GM10248 (cell line): ENCODE measurements around the gene ZSWIM7.
A peak's percentile ranks its signal among the peaks of the same experiment; 100 is the strongest.

Experiments
- CTCF ChIA-PET: fragments of 300-600 bp; sonication (Branson Sonifier 250); formaldehyde crosslinking; extraction: SDS; loops from one replicate; lab custom pipeline; 2021; ENCODE audit warnings: antibody characterized with exemption; lab: Yijun Ruan, JAX
- POLR2A ChIA-PET: fragments of 350-650 bp; sonication (Branson Sonifier 250); formaldehyde crosslinking; extraction: SDS; loops from one replicate; lab custom pipeline; 2020; ENCODE audit warnings: antibody characterized with exemption; lab: Yijun Ruan, JAX
- DNase-seq: peaks from one replicate; pipeline ENCODE4 v3.0.0; 2012; ENCODE audit errors: extremely low spot score
- CTCF ChIP-seq: IDR thresholded peaks from 2 replicates; pipeline ENCODE4 v1.5.1; 2012; ENCODE audit warnings: mild to moderate bottlenecking, low read depth; ENCODE audit errors: extremely low read depth, missing control alignments, control extremely low read depth

The ZSWIM7 gene

DNA sequence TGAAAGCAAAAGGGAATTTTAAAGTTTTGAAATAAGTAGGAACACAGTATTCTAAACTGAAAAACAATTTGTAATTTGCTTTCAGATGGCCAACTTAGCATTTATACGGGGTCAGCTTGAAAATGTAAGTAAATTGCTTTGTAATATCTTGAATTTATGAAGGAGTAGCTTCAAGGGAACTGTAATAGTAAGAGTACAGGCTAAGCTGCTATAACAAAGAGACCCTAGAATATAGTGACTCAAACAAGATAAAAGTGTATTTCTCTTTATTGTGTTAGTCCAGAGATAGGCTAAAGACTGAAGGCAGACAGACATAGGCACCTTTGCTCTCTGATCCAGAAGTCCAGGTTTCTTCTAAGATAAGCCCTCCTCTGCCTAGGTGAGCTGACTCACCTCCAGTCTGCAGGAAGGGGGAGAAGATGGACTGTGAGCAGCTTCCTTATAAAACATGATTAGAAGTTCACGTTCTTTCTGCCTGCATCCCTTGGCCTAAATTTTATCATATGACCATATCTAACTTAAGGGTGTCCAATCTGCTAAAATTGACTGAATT, 3.3 kb upstream of the ZSWIM7 start:
- TF ChIP-seq CTCF: no peak
- CTCF ChIA-PET: no interaction called here
- no peak for DNase-seq
- POLR2A ChIA-PET: no interaction called here

DNA sequence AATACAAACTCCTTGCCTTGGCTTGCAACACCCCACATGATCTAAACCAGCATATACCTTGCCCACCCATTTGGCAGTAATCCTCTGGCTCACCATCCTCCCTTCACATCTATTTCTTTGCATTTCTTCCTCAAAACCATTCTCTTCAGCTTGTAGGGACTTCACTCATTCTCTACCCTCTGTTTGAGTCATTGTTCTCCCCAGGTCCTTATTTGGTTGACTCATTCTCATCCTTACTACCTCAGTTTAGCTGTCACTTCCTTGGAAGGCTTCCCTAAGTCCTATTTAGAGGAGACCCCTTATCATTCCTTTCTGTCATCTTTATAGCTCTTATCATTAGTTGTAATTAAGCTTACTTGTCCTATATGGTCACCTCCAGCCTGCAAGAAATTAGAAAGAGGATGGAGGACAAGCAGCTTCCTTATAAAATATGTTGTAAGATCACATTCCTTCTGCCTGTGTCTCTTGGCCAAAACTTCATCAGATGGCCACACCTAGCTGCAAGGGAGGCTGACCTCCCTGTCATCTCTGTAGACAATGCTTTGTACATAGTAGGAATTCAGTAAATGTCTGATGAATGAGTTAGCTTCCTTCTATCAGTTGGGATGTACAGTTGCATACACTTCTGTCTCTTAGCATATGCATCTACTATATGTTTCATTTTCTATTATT, 1.9 kb upstream of the ZSWIM7 start:
- ChIA-PET POLR2A (no interaction called here), CTCF (no interaction called here)
- DNase-seq: no peak
- TF ChIP-seq CTCF: no peak

DNA sequence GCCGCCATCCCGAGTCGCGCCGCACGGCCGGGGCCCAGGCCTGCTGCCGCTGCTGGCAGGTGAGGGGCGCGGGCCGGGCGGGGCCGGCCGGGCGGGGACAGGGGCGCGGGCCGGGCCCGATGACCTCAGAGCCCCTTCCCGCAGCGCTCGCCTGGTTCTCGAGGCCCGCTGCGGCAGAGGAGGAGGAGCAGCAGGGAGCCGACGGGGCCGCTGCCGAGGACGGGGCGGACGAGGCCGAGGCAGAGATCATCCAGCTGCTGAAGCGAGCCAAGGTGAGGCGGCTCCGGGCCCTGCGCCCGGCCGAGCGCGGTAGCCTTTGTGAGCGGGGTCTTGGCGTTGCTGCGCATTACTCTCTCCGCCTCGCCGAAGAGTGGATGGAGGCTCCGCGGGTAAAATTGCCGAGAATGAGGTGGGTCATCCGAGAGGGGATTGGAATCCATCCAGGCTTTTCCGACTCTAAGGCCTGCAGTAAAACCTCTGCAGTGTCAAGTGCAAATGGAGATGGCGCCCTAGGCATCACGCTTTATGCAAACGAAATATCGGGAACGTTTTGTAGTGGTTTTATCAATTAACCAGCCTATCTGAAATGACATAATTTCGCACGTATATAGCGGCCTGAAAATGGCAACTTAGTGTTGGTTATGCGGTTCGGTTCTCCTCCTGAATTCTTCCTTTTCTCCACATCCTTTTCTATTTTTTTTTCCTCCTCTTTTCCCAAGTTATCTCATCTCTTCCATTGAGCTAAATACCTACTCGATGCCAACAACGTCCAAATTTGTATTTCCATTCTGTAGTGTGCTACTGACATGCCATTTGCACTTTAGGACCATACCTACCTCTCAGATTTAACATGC, 697 bp upstream of the ZSWIM7 start:
- ChIA-PET POLR2A (interaction anchor here (0.5 to 1.2 kb wide), 3 partner anchors 13 to 518 kb away, joined by 4 read pairs; no protein-coding TSS in a partner anchor), CTCF (interaction anchor here (0.9 to 3.8 kb wide), 9 partner anchors 7 to 743 kb away, joined by 3 to 21 read pairs (median 4); no protein-coding TSS in a partner anchor)
- TF ChIP-seq CTCF: no peak
- peak; percentile 61 for DNase-seq

- DNase-seq: no peak
- ChIA-PET CTCF (interaction anchor here (0.6 to 3.8 kb wide), 5 partner anchors 11 to 1075 kb away, joined by 3 to 21 read pairs (median 4); partner anchors contain the start of gene ADORA2B), POLR2A (no interaction called here)
- no peak for TF ChIP-seq CTCF
These were observed 1.4 kb downstream of the ZSWIM7 start for GRCh38 chr17:15998031-15998562.

DNA sequence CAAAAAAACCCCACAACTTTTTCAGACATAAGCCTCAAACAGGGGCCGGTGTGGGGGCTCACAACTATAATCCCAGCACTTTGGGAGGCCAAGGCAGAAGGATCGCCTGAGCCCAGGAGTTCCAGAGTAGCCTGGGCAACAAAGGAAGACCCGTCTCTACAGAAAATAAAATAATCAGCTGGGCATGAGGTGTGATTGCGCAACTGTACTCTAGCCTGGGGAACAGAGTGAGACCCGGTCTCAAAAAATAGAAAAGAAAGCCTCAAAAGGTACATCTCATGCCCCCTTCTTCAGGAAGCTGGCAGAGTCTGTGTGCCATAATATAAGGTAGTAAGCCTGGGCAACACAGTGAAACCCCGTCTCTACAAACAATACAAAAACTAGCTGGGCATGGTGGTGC, 3.2 kb downstream of the ZSWIM7 start:
- no peak for TF ChIP-seq CTCF
- no peak for DNase-seq
- CTCF ChIA-PET: interaction anchor here (1.2 to 3.8 kb wide), 3 partner anchors 9 to 168 kb away, joined by 3 to 21 read pairs (median 4); no protein-coding TSS in a partner anchor
- POLR2A ChIA-PET: no interaction called here
